Measurements from ENCODE around the gene ASTN2. TPM values are rescaled to one million over a fixed set of nuclear protein-coding genes. Genes with fewer than 3 reads are reported as not detected.

The ASTN2 gene
- total RNA-seq, 4 donors from 2014 or later, result 0.97 to 4.7 (median 3.0) TPM

DNA sequence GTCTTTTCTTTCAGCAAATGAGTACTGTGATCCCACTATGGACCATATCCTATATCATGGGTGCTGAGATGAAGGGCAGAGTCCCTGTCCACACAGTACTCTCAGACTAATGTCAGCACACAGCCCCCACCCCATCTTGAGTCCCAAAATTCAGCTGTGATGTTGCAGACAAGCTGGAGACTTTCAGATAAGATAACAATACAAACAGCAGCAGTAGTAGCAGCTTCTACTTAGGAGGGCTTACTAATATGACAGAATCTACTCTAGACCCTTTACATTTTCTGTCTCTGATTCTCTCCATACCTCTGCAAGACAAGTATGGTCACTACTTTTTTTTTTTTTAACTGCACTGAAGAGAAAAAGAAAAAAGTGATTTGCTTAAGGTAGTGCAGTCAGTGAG lies 856.8 kb downstream of the ASTN2 start:
- intact Hi-C loops (cut with DNase I; ENCODE audit: low total_unique reads), result no loop called here
- TF ChIP-seq CTCF (IDR thresholded peaks at IDR 0.05), result no peak
- TF ChIP-seq POLR2A (IDR thresholded peaks at IDR 0.05), result no peak
- DNase-seq (ENCODE audit: low spot score in 2 of 2), result no peak
- no peak overlapping the region for H3K4me3 ChIP-seq (ENCODE audit: low read depth, poor library complexity, severe bottlenecking)

DNA sequence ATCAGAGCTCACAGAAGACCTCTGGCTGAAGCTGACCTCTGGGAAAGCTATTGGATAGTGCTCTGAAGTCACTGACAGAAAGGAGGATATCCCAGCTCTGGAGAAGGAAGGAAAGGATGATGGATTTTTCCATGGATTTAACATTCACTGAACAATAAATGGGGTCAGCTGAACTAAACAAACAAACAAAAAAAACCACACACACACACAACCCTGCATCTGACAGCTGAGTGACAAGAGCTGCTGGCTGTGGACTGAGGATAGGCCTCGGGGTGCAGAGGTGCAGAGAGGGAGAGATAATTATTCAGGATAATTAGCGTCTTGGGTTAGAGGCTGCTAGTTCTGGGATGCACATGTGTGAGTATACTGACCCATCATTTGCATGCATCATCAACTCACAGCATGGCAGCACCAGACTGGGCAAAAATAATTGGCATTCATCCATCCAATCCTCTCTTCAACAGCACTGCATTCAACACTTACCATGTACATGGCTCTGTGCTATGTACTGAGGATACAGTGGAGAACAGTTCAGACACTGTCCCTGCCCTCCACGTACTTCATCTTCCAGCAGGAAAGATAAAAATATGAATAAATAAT lies 859.2 kb downstream of the ASTN2 start:
- WGBS, 2 donors, result 87 to 93% methylated on average over 3 of the region's 3 CpGs
- no peak overlapping the region for H3K4me3 ChIP-seq (ENCODE audit: low read depth, poor library complexity, severe bottlenecking)
- intact Hi-C loops (cut with DNase I; ENCODE audit: low total_unique reads), result no loop called here
- no peak for DNase-seq (ENCODE audit: low spot score in 2 of 2)
- TF ChIP-seq POLR2A (IDR thresholded peaks at IDR 0.05) (no peak), CTCF (IDR thresholded peaks at IDR 0.05) (no peak)

DNA sequence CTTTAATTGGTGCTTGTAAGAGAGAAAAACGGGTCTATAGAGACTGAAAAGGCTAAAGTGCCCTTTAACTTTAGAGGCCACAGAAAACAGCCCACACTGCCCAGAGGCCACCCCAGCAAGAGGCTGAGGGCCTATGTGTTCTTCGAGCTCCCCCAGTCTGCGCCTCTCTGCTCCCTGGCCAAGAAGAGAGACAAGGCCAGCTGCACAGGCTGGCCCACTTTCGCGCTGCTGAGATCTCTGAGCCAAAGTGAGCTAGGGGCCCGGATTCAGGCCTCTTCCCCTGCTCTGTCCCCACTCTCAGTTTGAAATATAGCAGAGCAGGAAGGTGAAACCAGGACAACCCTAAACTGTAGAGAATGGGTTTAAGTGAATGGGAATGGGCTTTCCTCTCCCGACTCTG lies 859.7 kb downstream of the ASTN2 start:
- no peak overlapping the region for H3K4me3 ChIP-seq (ENCODE audit: low read depth, poor library complexity, severe bottlenecking)
- intact Hi-C loops (cut with DNase I; ENCODE audit: low total_unique reads), result no loop called here
- WGBS, 2 donors, result 84 to 88% methylated on average over 7 of the region's 7 CpGs
- no peak for TF ChIP-seq CTCF (IDR thresholded peaks at IDR 0.05)
- TF ChIP-seq POLR2A (IDR thresholded peaks at IDR 0.05), result no peak
- no peak for DNase-seq (ENCODE audit: low spot score in 2 of 2)

- intact Hi-C loops (cut with DNase I; ENCODE audit: low total_unique reads), result no loop called here
- no peak for DNase-seq (ENCODE audit: low spot score in 2 of 2)
- TF ChIP-seq POLR2A (IDR thresholded peaks at IDR 0.05) (no peak), CTCF (IDR thresholded peaks at IDR 0.05) (no peak)
- WGBS, 2 donors, result 10 to 20% methylated on average over 3 of the region's 3 CpGs
- H3K4me3 ChIP-seq (ENCODE audit: low read depth, poor library complexity, severe bottlenecking), result no peak overlapping the region
Measured at GRCh38 chr9:116550696-116551436, 864.0 kb downstream of the ASTN2 start.

DNA sequence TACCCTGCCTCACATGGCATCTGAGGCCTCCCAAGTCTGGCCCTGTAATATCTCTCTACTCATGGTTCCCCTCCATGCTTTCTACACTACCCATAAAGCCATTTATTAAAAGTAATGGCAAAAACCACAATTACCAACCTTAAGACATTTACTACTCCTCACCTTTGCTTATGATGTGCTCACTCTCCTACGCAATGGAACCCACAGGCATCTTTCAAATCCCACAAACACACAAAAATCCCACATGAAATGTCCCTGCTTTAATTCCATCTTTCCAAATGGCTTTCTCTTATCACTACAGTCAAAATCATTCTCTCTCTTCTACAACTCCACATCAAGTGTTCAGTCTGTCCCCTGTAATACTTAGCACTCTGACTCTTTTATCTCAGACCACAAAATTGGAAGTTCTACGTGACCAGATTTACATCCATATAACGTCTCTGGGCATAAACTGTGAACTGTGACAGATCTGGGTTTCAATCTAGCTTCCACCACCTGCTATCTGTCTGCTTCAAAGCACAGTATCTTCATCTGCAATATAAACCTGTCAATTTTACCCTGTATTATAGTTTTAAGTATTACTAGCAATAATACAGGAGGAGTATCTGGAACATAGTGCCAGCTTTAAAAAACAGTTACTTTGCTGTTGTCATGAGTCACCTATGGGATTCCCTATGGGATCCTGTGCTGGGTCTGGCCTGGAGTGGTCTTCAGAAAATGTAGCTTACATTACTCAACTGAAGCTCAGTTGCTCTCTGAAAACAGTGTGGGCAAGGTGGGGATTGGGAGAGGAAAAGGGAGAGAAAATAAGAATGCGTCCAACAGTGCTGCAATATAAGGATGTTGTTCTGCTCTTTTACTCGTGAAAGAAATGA lies 864.8 kb downstream of the ASTN2 start:
- H3K4me3 ChIP-seq (ENCODE audit: low read depth, poor library complexity, severe bottlenecking), result no peak overlapping the region
- TF ChIP-seq CTCF (IDR thresholded peaks at IDR 0.05) (no peak), POLR2A (IDR thresholded peaks at IDR 0.05) (no peak)
- DNase-seq (ENCODE audit: low spot score in 2 of 2), result no peak
- intact Hi-C loops (cut with DNase I; ENCODE audit: low total_unique reads), result no loop called here
- WGBS, 2 donors, result 60 to 76% methylated on average over 5 of the region's 5 CpGs

Measured in lower leg skin (tissue), 4 donors.